ENCODE data around the gene VPS45.

The VPS45 gene

GRCh38 chr1:150083907-150084306, 16.3 kb downstream of the VPS45 start:
- H3K4me3 ChIP-seq (ENCODE audit: control insufficient read depth, low read depth, low read length), result no peak overlapping the region
- TF ChIP-seq CTCF (conservative IDR thresholded peaks at IDR 0.05; ENCODE audit: control insufficient read depth, insufficient read depth, low read depth, low read length), result no peak
- no peak for DNase-seq (ENCODE audit: low read depth)

GRCh38 chr1:150085406-150085805, 17.8 kb downstream of the VPS45 start:
- H3K4me3 ChIP-seq (ENCODE audit: control insufficient read depth, low read depth, low read length), result no peak overlapping the region
- TF ChIP-seq CTCF (conservative IDR thresholded peaks at IDR 0.05; ENCODE audit: control insufficient read depth, insufficient read depth, low read depth, low read length), result no peak
- DNase-seq (ENCODE audit: low read depth), result no peak

- no peak for DNase-seq (ENCODE audit: low read depth)
- no peak for TF ChIP-seq CTCF (conservative IDR thresholded peaks at IDR 0.05; ENCODE audit: control insufficient read depth, insufficient read depth, low read depth, low read length)
- H3K4me3 ChIP-seq (ENCODE audit: control insufficient read depth, low read depth, low read length), result no peak overlapping the region
Observed at GRCh38 chr1:150087415-150087814, 19.8 kb downstream of the VPS45 start.

- TF ChIP-seq CTCF (conservative IDR thresholded peaks at IDR 0.05; ENCODE audit: control insufficient read depth, insufficient read depth, low read depth, low read length), result no peak
- H3K4me3 ChIP-seq (ENCODE audit: control insufficient read depth, low read depth, low read length), result no peak overlapping the region
- DNase-seq (ENCODE audit: low read depth), result no peak
Observed at GRCh38 chr1:150089846-150090520, 22.4 kb downstream of the VPS45 start.

- DNase-seq (ENCODE audit: low read depth), result no peak
- no peak overlapping the region for H3K4me3 ChIP-seq (ENCODE audit: control insufficient read depth, low read depth, low read length)
- no peak for TF ChIP-seq CTCF (conservative IDR thresholded peaks at IDR 0.05; ENCODE audit: control insufficient read depth, insufficient read depth, low read depth, low read length)
Observed at GRCh38 chr1:150092180-150092791, 24.7 kb downstream of the VPS45 start.

- no peak for TF ChIP-seq CTCF (conservative IDR thresholded peaks at IDR 0.05; ENCODE audit: control insufficient read depth, insufficient read depth, low read depth, low read length)
- H3K4me3 ChIP-seq (ENCODE audit: control insufficient read depth, low read depth, low read length), result no peak overlapping the region
- DNase-seq (ENCODE audit: low read depth), result no peak
Observed at GRCh38 chr1:150093805-150094204, 26.2 kb downstream of the VPS45 start.
